Prostate gland (tissue), 2 donors: Measurements from ENCODE around the gene RHBDD1. TPM values are rescaled to one million over a fixed set of nuclear protein-coding genes. Genes with fewer than 3 reads are reported as not detected.

ENCODE experiments used
- DNase-seq: peaks from one replicate; pipeline ENCODE4 v3.0.0-alpha.2; 2019; ENCODE audit warnings: low spot score
- H3K27ac ChIP-seq, 2 donors: fragments of 200-600 bp; sonication (generic); 2 replicates each; pipeline ENCODE4 v1.5.1; 2017 to 2019
- H3K27me3 ChIP-seq: fragments of 200-600 bp; sonication (generic); replicated peaks from 2 replicates; pipeline ENCODE4 v1.5.1; 2019; ENCODE audit not compliant: insufficient read depth
- H3K36me3 ChIP-seq, 2 donors: fragments of 200-600 bp; sonication (generic); 1 replicate in 1 of 2; 2 replicates in 1 of 2; pipeline versions ENCODE4 v1.5.1 to v1.8.1; 2017 to 2019
- H3K4me1 ChIP-seq: fragments of 200-600 bp; sonication (generic); replicated peaks from 2 replicates; pipeline ENCODE4 v1.5.1; 2019
- H3K4me3 ChIP-seq, 2 donors: fragments of 200-600 bp; sonication (generic); 2 replicates each; pipeline ENCODE4 v1.5.1; 2017 to 2019
- H3K9me3 ChIP-seq: fragments of 200-600 bp; sonication (generic); 2 replicates; pipeline ENCODE4 v1.5.1; 2017
- POLR2A ChIP-seq: fragments of 450-650 bp; IDR thresholded peaks from one replicate; pipeline ENCODE4 v1.6.1; 2016; ENCODE audit warnings: antibody characterized with exemption, mild to moderate bottlenecking
- POLR2AphosphoS5 ChIP-seq: sonication (generic); formaldehyde crosslinking; IDR thresholded peaks from one replicate; pipeline ENCODE4 v1.6.1; 2017; ENCODE audit warnings: antibody characterized with exemption
- WGBS: methylation state at CpG from one replicate; pipeline ENCODE4 v1.1.5; 2018; 5-methylcytosine and 5-hydroxymethylcytosine counted together
- intact Hi-C: fragments of 100-400 bp; cut with DNase I; formaldehyde crosslinking; loops from one replicate; pipeline ENCODE4 v1.14.2; 2022
- total RNA-seq, 2 donors: library from RNA; depleted of rRNA; stranded (reverse); fragments of >200 nt; gene quantifications; one replicate each; pipeline ENCODE4 v1.1.0, GENCODE V29; 2016
- TF ChIP-seq, protein P1 (sequence below), 4 experiments: fragments of 200-600 bp in 2 of 4; fragments of 450-650 bp in 2 of 4; sonication (generic) in 2 of 4; IDR thresholded peaks; 1 replicate in 3 of 4; 2 replicates in 1 of 4; pipeline ENCODE4 v1.5.1; 2016 to 2019; ENCODE audit warnings: antibody characterized with exemption in 4 of 4, mild to moderate bottlenecking in 2 of 4, moderate library complexity in 2 of 4

RHBDD1 gene
- total RNA-seq, 2 donors from 2014 or later: 16.5 to 33.5 TPM

DNA sequence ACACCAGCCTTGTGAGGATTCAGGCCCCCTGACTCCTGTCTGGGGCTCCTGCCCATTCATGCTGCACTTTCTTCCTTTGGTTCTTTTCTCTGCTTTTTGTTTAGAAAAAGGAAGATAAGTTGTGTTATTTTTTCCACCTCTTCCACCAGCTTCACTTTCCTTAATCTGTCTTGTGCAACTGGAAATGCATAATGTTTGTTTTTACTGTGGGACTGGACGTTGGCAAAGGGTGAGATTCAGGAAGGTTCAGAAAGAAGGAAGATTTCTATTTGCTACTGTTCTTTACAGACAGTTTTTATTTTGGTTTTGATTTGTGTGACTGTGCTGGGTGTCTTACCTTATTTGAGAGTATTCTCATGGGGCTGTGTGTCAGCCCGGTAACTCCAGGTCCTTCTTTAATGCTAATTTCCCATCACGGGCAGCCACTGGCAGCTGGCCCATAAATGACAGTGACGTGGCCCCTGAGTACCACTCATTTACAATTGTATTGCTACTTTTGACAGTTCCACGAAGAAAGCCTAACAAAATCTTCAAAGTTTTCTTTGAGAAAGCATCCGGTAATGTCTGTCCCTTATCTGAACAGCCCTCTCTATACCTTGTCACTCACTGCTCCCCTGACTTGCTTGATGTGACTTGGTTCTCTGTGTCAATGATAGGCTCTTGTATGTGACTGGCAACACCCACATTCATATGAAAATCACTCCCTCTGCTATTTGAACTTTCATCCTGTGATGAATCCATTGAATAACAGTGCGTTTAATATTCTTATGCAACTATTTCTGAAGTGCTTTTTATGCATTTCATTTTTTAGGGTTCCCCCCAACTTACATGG is 32.7 kb downstream of the RHBDD1 start:
- Histone ChIP-seq H3K36me3 (no peaks in the 10 kb centered on the region), H3K4me1 (no peaks in the 10 kb centered on the region), H3K27me3 (no peaks in the 10 kb centered on the region), H3K27ac (peak overlapping the region; percentile 15 to 44), H3K4me3 (no peak overlapping the region), H3K9me3 (no peaks in the 10 kb centered on the region)
- no peak for DNase-seq
- intact Hi-C loops: no loop called here
- TF ChIP-seq POLR2A (no peak), POLR2AphosphoS5 (peak; percentile 15)
- TF ChIP-seq, protein P1, sequence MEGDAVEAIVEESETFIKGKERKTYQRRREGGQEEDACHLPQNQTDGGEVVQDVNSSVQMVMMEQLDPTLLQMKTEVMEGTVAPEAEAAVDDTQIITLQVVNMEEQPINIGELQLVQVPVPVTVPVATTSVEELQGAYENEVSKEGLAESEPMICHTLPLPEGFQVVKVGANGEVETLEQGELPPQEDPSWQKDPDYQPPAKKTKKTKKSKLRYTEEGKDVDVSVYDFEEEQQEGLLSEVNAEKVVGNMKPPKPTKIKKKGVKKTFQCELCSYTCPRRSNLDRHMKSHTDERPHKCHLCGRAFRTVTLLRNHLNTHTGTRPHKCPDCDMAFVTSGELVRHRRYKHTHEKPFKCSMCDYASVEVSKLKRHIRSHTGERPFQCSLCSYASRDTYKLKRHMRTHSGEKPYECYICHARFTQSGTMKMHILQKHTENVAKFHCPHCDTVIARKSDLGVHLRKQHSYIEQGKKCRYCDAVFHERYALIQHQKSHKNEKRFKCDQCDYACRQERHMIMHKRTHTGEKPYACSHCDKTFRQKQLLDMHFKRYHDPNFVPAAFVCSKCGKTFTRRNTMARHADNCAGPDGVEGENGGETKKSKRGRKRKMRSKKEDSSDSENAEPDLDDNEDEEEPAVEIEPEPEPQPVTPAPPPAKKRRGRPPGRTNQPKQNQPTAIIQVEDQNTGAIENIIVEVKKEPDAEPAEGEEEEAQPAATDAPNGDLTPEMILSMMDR (IDR thresholded peaks at IDR 0.05): no peak
- 43% methylated on average over 7 of the region's 7 CpGs for WGBS

DNA sequence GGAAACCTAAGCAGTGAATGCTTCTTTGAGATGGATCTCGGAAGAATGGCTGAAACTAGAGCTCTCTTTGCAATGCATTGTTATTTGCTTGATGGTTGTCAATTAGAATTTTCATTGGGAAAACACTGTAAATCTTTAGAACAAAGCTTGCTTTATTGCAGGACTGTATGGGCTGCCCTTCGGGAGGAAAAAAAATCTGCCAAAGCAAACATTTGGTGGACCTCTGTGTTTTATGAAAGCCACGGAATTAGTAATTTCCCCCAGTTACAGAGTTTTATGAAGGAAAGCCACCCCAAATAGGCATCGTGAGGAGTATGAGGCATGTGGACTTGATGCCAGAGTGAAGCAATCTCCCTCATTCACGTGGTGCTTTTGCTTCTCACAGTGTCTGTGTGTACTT is 33.5 kb downstream of the RHBDD1 start:
- WGBS: 42% methylated on average over 5 of the region's 5 CpGs
- Histone ChIP-seq H3K9me3 (no peaks in the 10 kb centered on the region), H3K27me3 (no peaks in the 10 kb centered on the region), H3K4me3 (no peak overlapping the region), H3K4me1 (no peaks in the 10 kb centered on the region), H3K27ac (peak overlapping the region in 1 of 2 donors; percentile 36), H3K36me3 (no peaks in the 10 kb centered on the region)
- intact Hi-C loops: no loop called here
- peak; percentile 47 for DNase-seq
- TF ChIP-seq POLR2AphosphoS5 (peak; percentile 36), POLR2A (no peak)

DNA sequence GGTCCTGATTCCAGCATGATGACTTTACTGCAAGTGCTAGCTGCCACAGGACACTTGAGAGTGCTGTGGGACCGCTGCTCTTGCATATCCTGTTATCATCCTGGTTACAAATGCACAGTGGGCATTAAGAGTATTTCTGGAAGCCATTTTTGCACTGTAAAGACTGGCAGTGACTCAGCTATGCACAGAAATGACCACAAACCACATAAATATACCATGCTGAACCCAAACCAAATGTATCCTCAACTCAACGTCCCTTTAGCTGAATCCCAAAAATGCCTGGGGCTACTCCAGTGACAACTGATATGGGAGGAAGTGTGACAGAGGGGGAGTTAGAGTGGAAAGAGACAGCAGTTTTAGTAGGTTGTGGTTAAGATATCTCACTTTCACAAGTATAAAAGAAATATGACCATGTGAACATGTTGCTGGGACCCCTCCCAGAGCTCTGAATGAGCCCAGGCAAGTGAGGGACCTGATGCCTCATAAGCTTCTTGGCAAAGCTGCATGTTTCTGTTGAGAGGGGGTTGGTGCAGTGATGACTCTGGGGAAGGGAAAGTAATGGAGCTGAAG is 37.3 kb downstream of the RHBDD1 start:
- no peak for TF ChIP-seq POLR2A
- TF ChIP-seq, protein P1 (IDR thresholded peaks at IDR 0.05): no peak
- TF ChIP-seq POLR2AphosphoS5: no peak

DNA sequence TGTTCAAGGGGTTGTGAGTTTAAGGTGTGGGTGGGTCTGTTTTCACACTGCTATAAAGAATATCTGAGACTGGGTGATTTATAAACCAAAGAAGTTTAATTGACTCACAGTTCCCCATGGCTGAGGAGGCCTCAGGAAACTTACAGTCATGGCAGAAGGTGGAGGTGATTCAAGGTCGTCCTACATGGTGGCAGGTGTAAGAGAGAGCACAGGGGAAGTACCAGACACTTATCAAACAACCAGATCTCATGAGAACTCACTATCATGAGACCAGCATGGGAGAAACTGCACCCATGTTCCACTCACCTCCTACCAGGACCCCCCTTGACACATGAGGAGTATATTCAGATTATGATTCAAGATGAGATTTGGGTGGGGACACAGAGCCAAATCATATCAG is 38.0 kb downstream of the RHBDD1 start:
- WGBS: 87% methylated on average over 1 of the region's 1 CpG
- intact Hi-C loops: no loop called here
- TF ChIP-seq POLR2A: no peak
- TF ChIP-seq POLR2AphosphoS5: no peak
- TF ChIP-seq, protein P1 (IDR thresholded peaks at IDR 0.05): no peak
- no peak overlapping the region for H3K4me3 ChIP-seq
- no peaks in the 10 kb centered on the region for H3K36me3 ChIP-seq
- H3K27ac ChIP-seq: no peak overlapping the region
- H3K27me3 ChIP-seq: no peaks in the 10 kb centered on the region
- DNase-seq: no peak
- no peaks in the 10 kb centered on the region for H3K4me1 ChIP-seq
- no peaks in the 10 kb centered on the region for H3K9me3 ChIP-seq

More for the DNA sequence above, 37.3 kb downstream of the RHBDD1 start:
- H3K27ac ChIP-seq: no peak overlapping the region
- H3K4me1 ChIP-seq: no peaks in the 10 kb centered on the region
- WGBS: 71% methylated on average over 2 of the region's 2 CpGs
- no peak overlapping the region for H3K4me3 ChIP-seq
- no peaks in the 10 kb centered on the region for H3K9me3 ChIP-seq
- no peak for DNase-seq
- intact Hi-C loops: no loop called here
- H3K27me3 ChIP-seq: no peaks in the 10 kb centered on the region
- H3K36me3 ChIP-seq: no peaks in the 10 kb centered on the region

DNA sequence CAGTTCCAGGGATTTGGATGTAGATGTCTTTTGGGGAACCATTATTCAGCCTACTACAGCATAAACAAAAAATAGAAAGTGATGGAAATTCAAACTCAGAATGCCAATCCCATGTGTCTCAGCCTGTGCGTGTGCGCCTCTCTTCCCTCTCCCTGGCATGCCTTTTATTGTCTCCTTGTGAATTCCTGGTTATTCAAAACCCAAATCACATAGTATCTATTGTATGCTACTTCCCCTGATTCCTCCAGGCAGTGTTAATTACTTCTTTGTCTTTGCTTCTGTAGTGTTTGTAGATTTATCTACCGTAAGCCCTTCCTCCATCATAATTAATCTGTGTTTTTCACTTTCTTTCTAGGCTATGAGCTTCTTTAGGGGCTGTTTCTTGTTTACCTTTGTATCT is 38.9 kb downstream of the RHBDD1 start:
- TF ChIP-seq POLR2AphosphoS5 (no peak), POLR2A (no peak)
- TF ChIP-seq, protein P1 (IDR thresholded peaks at IDR 0.05): no peak
- H3K36me3 ChIP-seq: no peaks in the 10 kb centered on the region
- no peak overlapping the region for H3K4me3 ChIP-seq
- H3K27me3 ChIP-seq: no peaks in the 10 kb centered on the region
- intact Hi-C loops: no loop called here
- H3K4me1 ChIP-seq: no peaks in the 10 kb centered on the region
- H3K27ac ChIP-seq: no peak overlapping the region
- WGBS: 89% methylated on average over 3 of the region's 3 CpGs
- H3K9me3 ChIP-seq: no peaks in the 10 kb centered on the region
- no peak for DNase-seq
